Measurements from ENCODE around the gene NAALAD2. TPM values are rescaled to one million over a fixed set of nuclear protein-coding genes. Genes with fewer than 3 reads are reported as not detected.

Gene NAALAD2
- total and polyA plus RNA-seq, 2 donors (not counting 1 experiment from before 2014, with no cell fraction given): not detected

DNA sequence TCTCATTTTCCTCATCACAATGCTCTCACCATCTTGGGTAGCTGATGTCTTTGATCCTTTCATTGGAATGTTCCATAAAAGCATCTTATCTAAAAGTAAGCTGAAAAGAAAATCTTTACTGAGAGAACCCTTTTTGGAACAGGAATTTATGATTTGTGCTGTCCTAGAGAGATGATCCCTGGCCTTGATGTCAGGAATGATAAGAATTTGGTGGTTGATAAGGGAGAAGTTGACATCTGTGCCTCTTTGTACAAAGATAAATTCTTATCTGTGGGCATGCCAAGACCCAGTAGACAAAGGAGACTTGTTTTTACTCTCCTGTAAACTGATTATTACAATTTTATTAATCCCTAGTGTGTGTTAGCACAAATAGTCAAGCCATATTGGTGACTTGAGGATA is 36.9 kb downstream of the NAALAD2 start:
- Mint-ChIP-seq H3K4me1 (no peaks in the 10 kb centered on the region), H3K27me3 (peaks cover 7% of the 10 kb centered on the region), H3K27ac (no peak overlapping the region), H3K9me3 (ENCODE audit: insufficient read depth) (no peaks in the 10 kb centered on the region), H3K4me3 (no peak overlapping the region)
- peaks cover 0 to 3% (median 1%) of the 10 kb centered on the region in 3 donors for H3K9me3 ChIP-seq (ENCODE audit: control extremely low read depth in 1 of 3, control insufficient read depth in 2 of 3, insufficient read depth in 1 of 3, low read length in 2 of 3)
- H2AFZ ChIP-seq (ENCODE audit: insufficient read depth, low read depth, low read length, poor library complexity, severe bottlenecking): no peak overlapping the region
- no peaks in the 10 kb centered on the region for H3K4me1 ChIP-seq (ENCODE audit: control insufficient read depth in 2 of 2, insufficient read depth in 2 of 2, low read length in 2 of 2)
- POLR2A ChIA-PET: no interaction called here
- intact Hi-C loops (cut with micrococcal nuclease): no loop called here
- no peaks in the 10 kb centered on the region for H3K79me2 ChIP-seq (ENCODE audit: control insufficient read depth, insufficient read depth, low read length)
- H3K4me2 ChIP-seq (replicated peaks; ENCODE audit: low read depth, low read length, poor library complexity, severe bottlenecking): no peak overlapping the region
- no peak for ATAC-seq (ENCODE audit: low read depth)
- no peak for DNase-seq
- CTCF ChIA-PET: no interaction called here
- H4K20me1 ChIP-seq (ENCODE audit: control insufficient read depth, insufficient read depth, low read length, poor library complexity, severe bottlenecking): no peaks in the 10 kb centered on the region
- H3K27ac ChIP-seq (ENCODE audit: low read length in 2 of 2): no peak overlapping the region
- H3K36me3 ChIP-seq (replicated peaks in 1 of 2; ENCODE audit: control extremely low read depth in 1 of 2, control insufficient read depth in 1 of 2, extremely low read depth in 1 of 2, insufficient read depth in 2 of 2, low read length in 1 of 2): no peaks in the 10 kb centered on the region
- TF ChIP-seq, protein P1, sequence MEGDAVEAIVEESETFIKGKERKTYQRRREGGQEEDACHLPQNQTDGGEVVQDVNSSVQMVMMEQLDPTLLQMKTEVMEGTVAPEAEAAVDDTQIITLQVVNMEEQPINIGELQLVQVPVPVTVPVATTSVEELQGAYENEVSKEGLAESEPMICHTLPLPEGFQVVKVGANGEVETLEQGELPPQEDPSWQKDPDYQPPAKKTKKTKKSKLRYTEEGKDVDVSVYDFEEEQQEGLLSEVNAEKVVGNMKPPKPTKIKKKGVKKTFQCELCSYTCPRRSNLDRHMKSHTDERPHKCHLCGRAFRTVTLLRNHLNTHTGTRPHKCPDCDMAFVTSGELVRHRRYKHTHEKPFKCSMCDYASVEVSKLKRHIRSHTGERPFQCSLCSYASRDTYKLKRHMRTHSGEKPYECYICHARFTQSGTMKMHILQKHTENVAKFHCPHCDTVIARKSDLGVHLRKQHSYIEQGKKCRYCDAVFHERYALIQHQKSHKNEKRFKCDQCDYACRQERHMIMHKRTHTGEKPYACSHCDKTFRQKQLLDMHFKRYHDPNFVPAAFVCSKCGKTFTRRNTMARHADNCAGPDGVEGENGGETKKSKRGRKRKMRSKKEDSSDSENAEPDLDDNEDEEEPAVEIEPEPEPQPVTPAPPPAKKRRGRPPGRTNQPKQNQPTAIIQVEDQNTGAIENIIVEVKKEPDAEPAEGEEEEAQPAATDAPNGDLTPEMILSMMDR (IDR thresholded peaks at IDR 0.05): no peak
- TF ChIP-seq EZH2 (IDR thresholded peaks at IDR 0.05; ENCODE audit: borderline replicate concordance, insufficient read depth, low read depth, low read length, poor library complexity, severe bottlenecking): no peak
- H3K27me3 ChIP-seq (replicated peaks in 1 of 4; ENCODE audit: control extremely low read depth in 1 of 4, control insufficient read depth in 3 of 4, insufficient read depth in 4 of 4, low read length in 3 of 4): no peaks in the 10 kb centered on the region
- no peak overlapping the region for H3K9ac ChIP-seq (ENCODE audit: low read length)
- H3K4me3 ChIP-seq (ENCODE audit: control extremely low read depth in 1 of 5, extremely low read depth in 1 of 5, insufficient read depth in 1 of 5, low read depth in 2 of 5, low read length in 4 of 5): no peak overlapping the region

DNA sequence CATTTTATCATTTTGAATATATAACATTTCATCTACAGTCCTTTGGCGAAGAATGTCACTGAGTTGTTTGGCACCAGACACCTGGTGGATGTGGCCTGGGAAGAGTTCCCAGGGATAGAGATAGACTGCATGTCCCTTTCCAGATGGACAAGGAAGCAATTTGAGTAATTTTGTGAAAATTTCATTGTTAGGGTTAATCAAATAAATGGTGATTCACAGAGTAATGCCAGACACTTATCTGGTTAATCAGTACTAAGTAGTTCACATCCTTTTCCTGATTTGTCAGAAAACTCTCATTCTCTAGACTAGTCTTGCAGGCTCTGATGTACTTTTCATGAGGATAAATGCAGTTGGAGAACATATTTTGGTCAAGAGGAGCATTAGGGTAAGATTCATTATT is 41.6 kb downstream of the NAALAD2 start:
- H3K9me3 ChIP-seq (ENCODE audit: control extremely low read depth in 1 of 3, control insufficient read depth in 2 of 3, insufficient read depth in 1 of 3, low read length in 2 of 3): no peaks in the 10 kb centered on the region
- POLR2A ChIA-PET: no interaction called here
- H3K27ac Mint-ChIP-seq: no peak overlapping the region

More for the DNA sequence above, 41.6 kb downstream of the NAALAD2 start:
- Histone ChIP-seq H4K20me1 (ENCODE audit: control insufficient read depth, insufficient read depth, low read length, poor library complexity, severe bottlenecking) (no peaks in the 10 kb centered on the region), H2AFZ (ENCODE audit: insufficient read depth, low read depth, low read length, poor library complexity, severe bottlenecking) (no peak overlapping the region), H3K79me2 (ENCODE audit: control insufficient read depth, insufficient read depth, low read length) (no peaks in the 10 kb centered on the region), H3K36me3 (replicated peaks in 1 of 2; ENCODE audit: control extremely low read depth in 1 of 2, control insufficient read depth in 1 of 2, extremely low read depth in 1 of 2, insufficient read depth in 2 of 2, low read length in 1 of 2) (no peaks in the 10 kb centered on the region), H3K9ac (ENCODE audit: low read length) (no peak overlapping the region), H3K4me2 (replicated peaks; ENCODE audit: low read depth, low read length, poor library complexity, severe bottlenecking) (no peak overlapping the region), H3K4me3 (ENCODE audit: control extremely low read depth in 1 of 5, extremely low read depth in 1 of 5, insufficient read depth in 1 of 5, low read depth in 2 of 5, low read length in 4 of 5) (no peak overlapping the region), H3K27ac (ENCODE audit: low read length in 2 of 2) (no peak overlapping the region), H3K4me1 (ENCODE audit: control insufficient read depth in 2 of 2, insufficient read depth in 2 of 2, low read length in 2 of 2) (no peaks in the 10 kb centered on the region), H3K27me3 (replicated peaks in 1 of 4; ENCODE audit: control extremely low read depth in 1 of 4, control insufficient read depth in 3 of 4, insufficient read depth in 4 of 4, low read length in 3 of 4) (no peaks in the 10 kb centered on the region)
- CTCF ChIA-PET: no interaction called here
- WGBS (ENCODE audit: insufficient coverage): no CpG with 5 or more reads among the region's 1 CpG
- Mint-ChIP-seq H3K4me3 (no peak overlapping the region), H3K4me1 (no peaks in the 10 kb centered on the region), H3K27me3 (peaks cover 7% of the 10 kb centered on the region), H3K9me3 (ENCODE audit: insufficient read depth) (no peaks in the 10 kb centered on the region)
- intact Hi-C loops (cut with micrococcal nuclease): no loop called here
- DNase-seq: no peak
- no peak for TF ChIP-seq EZH2 (IDR thresholded peaks at IDR 0.05; ENCODE audit: borderline replicate concordance, insufficient read depth, low read depth, low read length, poor library complexity, severe bottlenecking)
- TF ChIP-seq, protein P1 (IDR thresholded peaks at IDR 0.05): no peak
- ATAC-seq (ENCODE audit: low read depth): no peak

Measured in B cell (primary cell).